Thyroid gland (tissue), 4 donors: ENCODE data around the gene COG4.

Experiments used
- POLR2A ChIP-seq, 2 donors: fragments of 450-650 bp; IDR thresholded peaks; one replicate each; pipeline ENCODE4 v1.6.1; 2017; ENCODE audit warnings: antibody characterized with exemption in 2 of 2, mild to moderate bottlenecking in 2 of 2, moderate library complexity in 1 of 2
- TF ChIP-seq, protein P1 (sequence below), 6 experiments: fragments of 200-600 bp in 3 of 6; fragments of 450-650 bp in 3 of 6; sonication (generic) in 3 of 6; IDR thresholded peaks; one replicate each; pipeline ENCODE4 v1.5.1; 2016 to 2019; ENCODE audit warnings: antibody characterized with exemption in 6 of 6, mild to moderate bottlenecking in 2 of 6, inconsistent platforms in 1 of 6, moderate library complexity in 1 of 6

DNA sequence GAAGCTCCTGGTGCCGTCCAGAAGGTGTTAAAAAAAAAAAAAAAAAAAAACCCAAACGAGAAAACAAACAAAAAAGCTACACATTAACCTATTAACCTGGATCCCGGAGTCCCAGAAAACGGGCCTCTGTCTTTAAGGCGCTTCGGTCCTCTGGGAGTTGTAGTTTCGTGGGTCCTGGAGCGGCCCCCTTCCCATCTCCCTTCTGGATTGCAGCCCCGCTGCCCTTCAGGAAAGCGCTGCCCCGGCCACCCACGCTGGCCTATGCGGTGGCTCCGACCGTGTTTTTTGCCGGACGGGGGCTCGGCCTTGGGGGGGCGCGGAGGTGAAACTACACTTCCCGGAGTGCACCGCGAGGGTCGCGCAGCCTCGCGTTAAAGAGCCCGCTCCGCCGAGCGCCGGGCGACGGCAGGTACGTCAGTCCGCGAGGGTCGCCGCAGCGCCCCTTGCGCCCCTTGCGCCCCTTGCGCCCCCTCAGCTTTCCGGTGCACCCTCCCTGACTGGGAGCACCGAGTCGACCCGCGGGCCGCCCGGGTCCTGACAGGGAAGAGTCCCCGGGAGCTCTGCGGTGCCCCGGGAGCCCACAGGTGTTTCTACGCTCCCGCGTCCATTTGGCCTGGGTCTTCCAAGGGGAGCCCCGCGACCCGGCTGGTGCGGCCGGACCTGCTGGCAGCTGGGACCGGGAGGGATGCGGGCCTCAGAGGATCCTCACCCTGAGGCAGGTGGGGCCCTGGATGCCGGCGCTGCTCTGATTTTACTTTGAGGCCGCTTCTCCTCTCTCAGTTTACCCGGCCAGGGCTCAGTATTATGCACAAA lies 68.9 kb downstream of the COG4 start, which contains the start of gene FCSK:
- TF ChIP-seq, protein P1, sequence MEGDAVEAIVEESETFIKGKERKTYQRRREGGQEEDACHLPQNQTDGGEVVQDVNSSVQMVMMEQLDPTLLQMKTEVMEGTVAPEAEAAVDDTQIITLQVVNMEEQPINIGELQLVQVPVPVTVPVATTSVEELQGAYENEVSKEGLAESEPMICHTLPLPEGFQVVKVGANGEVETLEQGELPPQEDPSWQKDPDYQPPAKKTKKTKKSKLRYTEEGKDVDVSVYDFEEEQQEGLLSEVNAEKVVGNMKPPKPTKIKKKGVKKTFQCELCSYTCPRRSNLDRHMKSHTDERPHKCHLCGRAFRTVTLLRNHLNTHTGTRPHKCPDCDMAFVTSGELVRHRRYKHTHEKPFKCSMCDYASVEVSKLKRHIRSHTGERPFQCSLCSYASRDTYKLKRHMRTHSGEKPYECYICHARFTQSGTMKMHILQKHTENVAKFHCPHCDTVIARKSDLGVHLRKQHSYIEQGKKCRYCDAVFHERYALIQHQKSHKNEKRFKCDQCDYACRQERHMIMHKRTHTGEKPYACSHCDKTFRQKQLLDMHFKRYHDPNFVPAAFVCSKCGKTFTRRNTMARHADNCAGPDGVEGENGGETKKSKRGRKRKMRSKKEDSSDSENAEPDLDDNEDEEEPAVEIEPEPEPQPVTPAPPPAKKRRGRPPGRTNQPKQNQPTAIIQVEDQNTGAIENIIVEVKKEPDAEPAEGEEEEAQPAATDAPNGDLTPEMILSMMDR (IDR thresholded peaks at IDR 0.05) = peak in 1 of 6 experiments; percentile 19
- TF ChIP-seq POLR2A (IDR thresholded peaks at IDR 0.05) = peak in 1 of 2 donors; percentile 59
